Measurements from ENCODE around the gene TDRD3. TPM values are rescaled to one million over a fixed set of nuclear protein-coding genes. Genes with fewer than 3 reads are reported as not detected.

TDRD3 gene
- total RNA-seq, 4 donors from 2014 or later = 27.2 to 130 (median 32.8) TPM

DNA sequence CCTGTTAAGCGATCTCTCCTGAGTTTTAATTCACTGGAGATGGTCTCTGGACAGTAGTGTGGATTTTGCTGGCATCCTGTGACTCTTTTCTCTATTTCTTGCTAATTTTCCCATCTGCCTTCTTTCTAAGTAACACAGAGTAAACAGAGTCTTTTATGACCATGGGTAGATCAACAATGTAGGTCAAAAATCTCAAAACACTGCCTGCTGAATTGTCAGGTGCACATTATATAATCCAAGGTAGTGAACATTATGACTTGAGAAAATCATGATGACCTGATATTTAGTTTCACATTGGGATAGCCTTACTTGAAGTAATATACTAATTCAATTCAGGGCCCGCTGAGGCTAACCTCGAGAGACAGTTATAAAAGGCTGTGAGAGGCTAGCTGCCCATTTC, 180.7 kb downstream of the TDRD3 start:
- TF ChIP-seq, protein P1, sequence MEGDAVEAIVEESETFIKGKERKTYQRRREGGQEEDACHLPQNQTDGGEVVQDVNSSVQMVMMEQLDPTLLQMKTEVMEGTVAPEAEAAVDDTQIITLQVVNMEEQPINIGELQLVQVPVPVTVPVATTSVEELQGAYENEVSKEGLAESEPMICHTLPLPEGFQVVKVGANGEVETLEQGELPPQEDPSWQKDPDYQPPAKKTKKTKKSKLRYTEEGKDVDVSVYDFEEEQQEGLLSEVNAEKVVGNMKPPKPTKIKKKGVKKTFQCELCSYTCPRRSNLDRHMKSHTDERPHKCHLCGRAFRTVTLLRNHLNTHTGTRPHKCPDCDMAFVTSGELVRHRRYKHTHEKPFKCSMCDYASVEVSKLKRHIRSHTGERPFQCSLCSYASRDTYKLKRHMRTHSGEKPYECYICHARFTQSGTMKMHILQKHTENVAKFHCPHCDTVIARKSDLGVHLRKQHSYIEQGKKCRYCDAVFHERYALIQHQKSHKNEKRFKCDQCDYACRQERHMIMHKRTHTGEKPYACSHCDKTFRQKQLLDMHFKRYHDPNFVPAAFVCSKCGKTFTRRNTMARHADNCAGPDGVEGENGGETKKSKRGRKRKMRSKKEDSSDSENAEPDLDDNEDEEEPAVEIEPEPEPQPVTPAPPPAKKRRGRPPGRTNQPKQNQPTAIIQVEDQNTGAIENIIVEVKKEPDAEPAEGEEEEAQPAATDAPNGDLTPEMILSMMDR (IDR thresholded peaks at IDR 0.05; ENCODE audit: low read depth) = no peak

DNA sequence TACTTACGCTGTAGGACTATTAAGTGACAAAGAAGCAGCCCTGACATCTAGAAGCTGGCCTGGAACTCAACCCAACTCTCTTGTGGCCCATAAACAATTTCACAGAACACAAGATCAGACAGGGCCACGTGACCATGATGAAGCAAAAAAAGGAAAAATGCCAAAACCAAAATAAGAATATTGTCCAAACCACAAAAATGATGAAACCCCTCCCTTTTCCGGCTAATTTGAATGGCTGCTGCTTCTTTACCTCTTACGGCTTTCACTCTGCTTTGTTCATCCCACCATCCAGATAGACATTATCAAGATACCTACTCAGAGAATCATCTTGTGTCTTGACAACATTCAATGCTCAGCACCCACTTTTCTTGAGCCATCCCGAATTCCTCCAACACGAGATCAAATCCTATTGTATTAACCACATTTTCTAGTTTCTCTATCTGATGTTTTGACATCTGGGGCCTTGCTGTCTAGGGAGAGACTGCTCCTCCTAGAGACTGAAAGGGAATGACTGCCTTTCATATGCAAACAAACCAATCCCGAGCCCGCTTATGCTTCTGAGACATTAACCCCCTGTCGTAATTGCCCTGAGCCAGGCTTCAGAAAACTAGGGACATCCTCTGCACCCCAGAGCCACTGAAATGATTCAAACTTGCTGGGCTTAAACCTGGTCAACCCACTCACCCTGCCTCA, 186.3 kb downstream of the TDRD3 start:
- TF ChIP-seq, protein P1 (IDR thresholded peaks at IDR 0.05; ENCODE audit: low read depth) = no peak

DNA sequence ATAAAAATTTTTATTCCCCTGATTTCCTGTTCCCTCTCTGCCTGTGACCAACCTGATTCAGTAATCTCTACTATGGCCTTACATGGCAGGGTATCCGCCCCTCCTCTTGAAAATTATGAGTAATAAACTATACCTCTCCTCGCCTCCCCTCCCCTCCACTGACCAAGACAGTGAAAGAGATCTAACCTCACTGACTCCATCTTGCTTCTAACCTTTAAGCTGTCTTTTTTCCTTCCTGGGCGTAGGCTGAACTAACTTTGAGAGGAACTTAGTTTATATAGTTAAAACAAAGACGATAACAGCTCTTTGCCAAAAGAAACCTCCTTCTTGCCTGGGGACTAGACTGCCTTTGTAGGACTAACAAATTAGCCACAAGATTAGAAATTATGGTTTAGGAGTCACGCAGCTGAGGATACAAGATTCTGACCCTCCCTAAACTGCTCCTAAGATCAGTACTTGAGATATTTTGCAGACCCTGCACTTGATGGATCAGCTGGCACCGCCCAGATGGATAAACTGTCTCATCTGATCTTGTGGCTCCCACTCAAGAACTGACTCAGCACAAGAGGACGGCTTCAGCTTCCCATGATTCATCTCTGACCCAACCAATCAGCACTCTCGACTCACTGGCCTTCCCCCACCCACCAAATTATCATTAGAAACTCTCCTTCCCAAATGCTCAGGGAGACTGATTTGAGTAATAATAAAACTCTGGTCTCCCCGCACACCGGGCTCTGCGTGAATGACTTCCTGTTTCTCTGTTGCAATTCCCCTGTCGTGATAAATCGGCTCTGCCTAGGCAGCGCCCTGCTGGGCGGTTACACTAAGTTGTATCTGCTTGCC, 187.1 kb downstream of the TDRD3 start:
- TF ChIP-seq, protein P1 (IDR thresholded peaks at IDR 0.05; ENCODE audit: low read depth) = no peak

- TF ChIP-seq, protein P1 (IDR thresholded peaks at IDR 0.05; ENCODE audit: low read depth) = no peak
Measured at GRCh38 chr13:60584976-60585375, 188.0 kb downstream of the TDRD3 start.

GRCh38 chr13:60590800-60591747, 194.1 kb downstream of the TDRD3 start:
- TF ChIP-seq, protein P1 (IDR thresholded peaks at IDR 0.05; ENCODE audit: low read depth) = no peak

- TF ChIP-seq, protein P1 (IDR thresholded peaks at IDR 0.05; ENCODE audit: low read depth) = no peak
Measured at GRCh38 chr13:60603049-60603448, 206.0 kb downstream of the TDRD3 start.
